ENCODE measurements around the gene ATG4A.
A peak's percentile ranks its signal among the peaks of the same experiment; 100 is the strongest.

The ATG4A gene

GRCh38 chrX:108091264-108091877 lies at the start of gene ATG4A, which contains the start of gene PSMD10:
Gene ATG4A (plus strand): TSS chrX:108091778. CDS start chrX:108091827, 49 bp downstream.
Gene PSMD10 (minus strand): TSS chrX:108091542. CDS start chrX:108091520, 22 bp downstream.
- peak; percentile 98 for DNase-seq

- no peak for DNase-seq
Measured at GRCh38 chrX:108044554-108045256, 46.9 kb upstream of the ATG4A start, which contains the start of gene VSIG1. Gene VSIG1 (plus strand): TSS chrX:108045065. CDS start chrX:108045131, 66 bp downstream.

GRCh38 chrX:108049649-108050048 lies 41.9 kb upstream of the ATG4A start:
- no peak for DNase-seq

DNA sequence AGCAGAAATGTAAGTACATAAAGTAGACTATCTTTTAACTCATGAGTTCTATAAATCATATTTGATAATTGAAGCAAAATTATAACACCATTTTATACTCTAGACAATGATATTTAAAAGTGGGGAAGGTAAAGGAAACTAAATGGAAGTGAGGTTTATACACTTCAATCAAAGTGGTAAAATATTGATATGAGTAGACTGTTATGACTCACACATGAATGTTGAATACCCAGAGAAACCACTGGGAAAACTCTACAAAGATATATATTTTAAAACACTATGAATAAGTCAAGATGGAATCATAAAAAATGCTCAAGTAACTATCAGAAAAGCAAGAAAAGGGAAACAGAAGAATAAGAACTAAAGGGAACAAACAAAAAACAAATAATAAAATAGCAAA lies 38.4 kb upstream of the ATG4A start:
- DNase-seq = no peak

DNA sequence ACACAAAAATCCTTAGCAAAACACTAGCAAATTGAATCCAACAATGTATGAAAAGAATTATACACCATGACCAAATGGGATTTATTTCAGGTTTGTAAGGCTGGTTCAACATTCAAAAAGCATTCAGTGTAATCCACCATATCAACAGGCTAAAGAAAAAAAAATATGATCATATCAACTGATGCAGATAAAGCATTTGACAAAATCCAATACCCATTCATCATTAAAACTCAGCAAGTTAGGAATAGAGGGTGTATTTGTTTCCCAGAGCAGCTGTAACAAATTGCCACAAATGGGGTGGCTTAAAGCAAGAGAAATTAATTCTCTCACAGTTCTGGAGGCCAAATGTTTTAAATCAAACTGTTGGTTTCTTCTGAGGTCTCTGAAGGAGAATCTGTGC lies 36.0 kb upstream of the ATG4A start:
- DNase-seq = no peak

DNA sequence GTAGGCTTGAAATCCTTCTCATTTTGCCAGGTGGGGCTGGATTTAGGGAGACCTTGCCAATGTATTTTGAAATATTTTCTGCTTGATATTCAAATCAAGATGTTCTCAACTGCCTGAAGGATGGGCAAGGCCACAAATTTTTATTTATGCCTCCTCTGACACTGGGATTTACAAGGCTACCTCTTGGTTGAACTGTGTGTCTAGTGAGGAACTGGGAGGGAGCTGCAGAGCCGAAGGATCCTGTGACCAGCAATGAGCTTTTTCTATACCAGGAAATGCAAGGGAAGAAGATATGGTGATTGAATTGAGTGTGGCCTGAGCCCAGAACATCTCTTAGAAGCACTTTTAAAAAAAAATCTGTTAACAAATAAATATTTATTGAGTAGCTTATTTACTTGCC lies 31.8 kb upstream of the ATG4A start:
- DNase-seq = no peak

GRCh38 chrX:108064001-108064400 lies 27.6 kb upstream of the ATG4A start:
- DNase-seq = no peak

DNA sequence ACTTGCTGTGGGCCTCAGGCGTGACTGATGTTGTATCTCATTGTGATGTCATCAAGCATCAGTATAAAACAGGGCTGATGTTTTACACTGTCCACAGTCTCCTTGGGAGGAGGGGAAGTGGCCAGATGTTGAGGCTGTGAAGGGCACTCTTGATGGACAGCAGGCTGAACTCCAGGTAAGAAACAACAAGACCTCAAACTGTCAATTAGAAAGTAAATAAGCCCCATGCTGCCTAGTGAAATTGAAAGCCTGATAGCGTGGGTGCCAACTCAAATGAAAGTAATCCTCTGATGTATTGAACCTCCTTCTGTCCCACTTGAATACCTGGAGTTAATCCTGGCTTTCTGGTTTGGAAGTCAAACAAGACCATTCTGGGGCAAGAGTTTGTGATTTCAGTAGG lies 27.0 kb upstream of the ATG4A start:
- DNase-seq = peak; percentile 6

DNA sequence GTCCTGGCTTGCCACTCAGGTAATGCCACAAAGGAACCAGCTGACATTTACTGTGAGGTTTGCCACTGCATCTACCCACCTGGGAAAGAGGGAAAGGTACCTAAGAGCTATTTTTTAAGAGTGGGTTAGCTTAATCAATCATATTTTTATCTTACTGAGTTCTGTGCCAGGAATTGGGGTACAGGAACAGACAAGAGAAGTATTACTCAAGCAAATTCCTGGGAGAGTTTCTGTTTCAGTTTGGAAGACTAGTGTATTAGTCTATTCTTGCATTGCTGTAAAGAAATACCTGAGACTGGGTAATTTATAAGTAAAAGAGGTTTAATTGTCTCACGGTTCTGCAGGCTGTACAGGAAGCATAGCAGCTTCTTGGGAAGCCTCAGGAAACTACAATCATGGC lies 23.5 kb upstream of the ATG4A start:
- DNase-seq = no peak

- no peak for DNase-seq
Measured at GRCh38 chrX:108070891-108071290, 20.7 kb upstream of the ATG4A start.

DNA sequence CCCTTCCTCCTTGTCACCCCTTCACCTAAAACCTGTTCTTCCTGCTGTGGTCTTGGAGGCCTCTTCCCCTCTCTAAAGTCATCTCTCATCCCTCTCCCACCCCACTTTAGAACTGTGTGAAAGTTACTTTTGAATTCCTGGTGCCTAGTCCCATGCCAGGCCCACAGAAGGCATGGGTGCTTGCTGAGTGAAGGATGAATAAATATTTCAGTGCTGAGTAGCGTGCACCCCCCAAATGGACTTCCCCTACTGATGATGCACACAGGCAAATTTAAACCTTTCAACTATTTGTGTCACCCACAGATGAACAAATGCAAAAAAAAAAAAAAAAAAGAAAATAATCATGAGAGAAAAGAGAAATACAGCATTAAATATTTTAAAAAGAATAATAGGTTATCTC lies 20.0 kb upstream of the ATG4A start:
- no peak for DNase-seq

- no peak for DNase-seq
Measured at GRCh38 chrX:108072746-108073145, 18.8 kb upstream of the ATG4A start.

GRCh38 chrX:108081110-108081509 lies 10.5 kb upstream of the ATG4A start:
- DNase-seq = no peak

DNA sequence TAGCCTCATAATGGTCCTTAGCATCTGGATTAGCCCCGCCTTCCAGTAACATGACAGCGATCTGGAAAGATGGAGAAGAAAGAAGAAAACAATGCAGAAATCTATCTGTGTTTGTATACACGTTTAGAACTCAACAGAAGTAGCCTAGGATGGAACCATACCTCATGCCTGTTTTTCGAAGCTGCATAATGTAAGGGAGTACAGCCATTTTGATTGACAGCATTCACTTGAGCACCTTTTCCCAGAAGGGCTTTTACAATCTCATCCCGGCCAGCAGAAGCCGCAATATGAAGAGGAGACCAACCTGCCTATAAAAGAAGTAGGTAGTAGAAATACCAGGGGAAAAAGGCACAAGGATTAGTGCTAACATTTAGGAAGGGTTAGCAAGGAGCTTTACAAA lies 3.8 kb upstream of the ATG4A start:
- DNase-seq = no peak

DNA sequence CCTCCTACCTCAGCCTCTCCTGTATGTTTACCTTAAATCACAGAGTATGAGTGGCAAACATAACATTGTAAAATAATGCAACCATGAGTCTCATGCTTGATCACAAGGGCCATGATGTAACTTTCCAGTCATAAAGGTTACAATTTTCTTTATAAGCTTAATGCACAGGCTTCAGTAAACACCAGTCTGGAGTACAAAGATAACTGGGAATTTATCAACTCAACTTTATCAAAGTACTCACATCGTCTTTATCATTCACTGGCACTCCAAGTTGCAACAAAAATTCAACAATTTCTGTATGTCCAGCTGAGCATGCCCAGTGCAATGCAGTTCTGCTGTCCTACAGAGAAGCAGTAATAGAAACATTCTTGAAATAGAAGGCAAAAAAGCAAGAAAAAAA lies 3.1 kb upstream of the ATG4A start:
- DNase-seq = no peak

- DNase-seq = no peak
Measured at GRCh38 chrX:108090491-108091263, 901 bp upstream of the ATG4A start.

DNA sequence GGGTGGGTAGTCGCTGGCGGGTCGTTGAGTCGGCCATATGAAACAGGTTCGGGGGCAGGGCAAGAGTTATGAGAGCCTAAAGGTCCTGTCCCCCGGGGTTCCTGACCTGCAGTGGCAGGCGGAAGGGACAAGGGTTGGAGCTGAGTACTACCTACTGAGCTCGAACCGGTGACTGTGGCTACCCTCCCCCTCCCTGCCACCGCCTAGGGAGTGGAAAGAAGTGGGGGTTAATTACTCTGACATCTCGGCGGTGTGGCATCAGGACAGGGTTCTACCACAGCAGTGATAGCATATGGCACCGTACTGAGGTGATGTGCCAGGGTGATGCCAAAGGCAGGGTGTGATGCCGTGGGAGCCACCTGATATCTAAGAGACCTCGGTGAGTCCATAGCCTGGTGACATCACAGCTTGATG lies 307 bp downstream of the ATG4A start:
- no peak for DNase-seq

- no peak for DNase-seq
Measured at GRCh38 chrX:108097380-108097779, 5.8 kb downstream of the ATG4A start.

- DNase-seq = no peak
Measured at GRCh38 chrX:108105473-108105872, 13.9 kb downstream of the ATG4A start.

GRCh38 chrX:108114541-108114940 lies 23.0 kb downstream of the ATG4A start:
- no peak for DNase-seq

- DNase-seq = no peak
Measured at GRCh38 chrX:108117988-108118387, 26.4 kb downstream of the ATG4A start.

DNA sequence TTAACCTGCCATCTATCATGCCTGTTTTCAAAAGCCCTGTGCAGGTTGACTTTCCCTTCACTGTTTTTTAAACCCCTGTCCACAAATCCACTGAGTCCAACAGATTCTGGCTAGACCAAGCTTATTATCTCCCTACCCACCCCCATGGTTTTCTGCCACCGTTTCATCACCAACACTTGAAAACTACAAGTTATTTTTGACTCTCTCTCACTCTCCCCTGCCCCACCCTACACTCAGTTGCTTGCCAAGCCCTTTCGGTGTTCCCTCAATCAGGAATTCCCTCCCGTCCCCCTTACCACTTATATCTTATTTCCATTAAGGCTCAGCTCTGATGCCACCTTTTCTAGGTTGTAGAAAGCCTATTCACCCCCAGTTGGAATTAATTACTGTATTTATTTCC lies 29.7 kb downstream of the ATG4A start:
- no peak for DNase-seq

- no peak for DNase-seq
Measured at GRCh38 chrX:108122748-108123147, 31.2 kb downstream of the ATG4A start.
